ENCODE results near the gene OTOF. TPM values are rescaled to one million over a fixed set of nuclear protein-coding genes. Genes with fewer than 3 reads are reported as not detected.

OTOF gene
- total and polyA plus RNA-seq, 2 of the 4 experiments (the other 2 are of a cell fraction) = 0.03 TPM; not detected in 1

DNA sequence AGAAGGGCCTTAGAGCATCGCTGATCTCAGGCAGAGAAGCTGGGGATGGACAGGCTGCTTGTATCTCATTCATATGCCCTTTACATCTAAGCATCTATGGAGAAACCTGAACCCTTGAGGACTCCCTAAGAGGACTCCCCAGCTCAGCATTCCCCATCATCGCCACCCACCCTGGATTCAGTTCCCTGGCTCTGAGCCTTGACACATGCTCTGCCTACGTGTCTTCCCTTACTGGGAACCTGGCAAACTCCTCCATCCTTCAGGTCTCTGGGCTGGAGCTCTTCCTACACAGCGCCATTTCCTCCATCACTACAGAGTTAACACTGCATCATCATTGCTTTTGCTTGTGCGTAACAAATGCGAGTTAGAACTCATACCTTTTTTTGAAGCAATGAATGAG lies 31.2 kb upstream of the OTOF start:
- H3K23ac ChIP-seq (ENCODE audit: low read depth, low read length) = no peak overlapping the region
- H2BK5ac ChIP-seq (ENCODE audit: low read depth, low read length, poor library complexity, severe bottlenecking) = no peak overlapping the region
- H2BK15ac ChIP-seq (ENCODE audit: low read depth, low read length) = no peak overlapping the region
- no peak overlapping the region for H2BK120ac ChIP-seq (ENCODE audit: low read depth, low read length)
- peaks cover 2% of the 10 kb centered on the region; the same call in 1 of the 2 replicates for H3K9me3 ChIP-seq (ENCODE audit: control insufficient read depth, insufficient read depth, low read length)
- H2AFZ ChIP-seq (replicated peaks; ENCODE audit: low read length, poor library complexity) = no peak overlapping the region
- no peak overlapping the region for H3K4me2 ChIP-seq (ENCODE audit: low read depth, low read length)
- no peak overlapping the region for H3K18ac ChIP-seq (ENCODE audit: low read depth, low read length)
- WGBS, 2 experiments (ENCODE audit: extremely low coverage in 2 of 2, insufficient read length in 1 of 2) = 73% methylated on average over 4 of the region's 6 CpGs; no CpG with 5 or more reads in 1 of the 2 experiments
- H4K8ac ChIP-seq (ENCODE audit: low read depth in 2 of 2, low read length in 2 of 2) = no peak overlapping the region
- H2BK20ac ChIP-seq (ENCODE audit: low read depth, low read length) = no peak overlapping the region
- no peaks in the 10 kb centered on the region for H3K4me1 ChIP-seq (ENCODE audit: control insufficient read depth, insufficient read depth, low read length)
- ChIA-PET CTCF (no interaction called here), POLR2A (ENCODE audit: unreplicated experiment) (no interaction called here)
- peaks cover 61% of the 10 kb centered on the region for H3K27me3 ChIP-seq (ENCODE audit: control insufficient read depth, insufficient read depth, low read length)
- H4K20me1 ChIP-seq (ENCODE audit: insufficient read depth, low read length) = no peaks in the 10 kb centered on the region
- intact Hi-C loops (cut with micrococcal nuclease) (no loop called here), dilution Hi-C loops (cut with HindIII; ENCODE audit: low sequenced_read_pairs, unreplicated experiment) (no loop called here), in situ Hi-C loops (cut with MboI; ENCODE audit: low sequenced_read_pairs) (no loop called here)
- H3K14ac ChIP-seq (replicated peaks; ENCODE audit: low read depth, low read length) = no peak overlapping the region
- no peaks in the 10 kb centered on the region for H3K9me1 ChIP-seq (ENCODE audit: insufficient read depth, low read length)
- no TSS peak for BruUV-seq (replicated peaks)
- no peak overlapping the region for H3K4me3 ChIP-seq (ENCODE audit: insufficient read depth, low read depth, low read length)
- no peaks in the 10 kb centered on the region for H3K36me3 ChIP-seq (ENCODE audit: control insufficient read depth, insufficient read depth, low read length)
- no peak overlapping the region for H3K4ac ChIP-seq (ENCODE audit: low read depth, low read length)
- no peak overlapping the region for H3K56ac ChIP-seq (ENCODE audit: extremely low read depth, insufficient read depth, low read length)
- no peak overlapping the region for H4K91ac ChIP-seq (ENCODE audit: insufficient read depth, low read depth, low read length)
- no peak overlapping the region for H2AK5ac ChIP-seq (ENCODE audit: low read depth, low read length)
- H3K79me1 ChIP-seq (ENCODE audit: low read depth in 1 of 2, low read length in 2 of 2) = no peaks in the 10 kb centered on the region
- H3K9ac ChIP-seq (ENCODE audit: low read depth, low read length) = no peak overlapping the region
- ATAC-seq (ENCODE audit: low read depth) = no peak
- H2AK9ac ChIP-seq (replicated peaks; ENCODE audit: low read depth, low read length, poor library complexity) = no peak overlapping the region
- TF ChIP-seq SMC3 (IDR thresholded peaks at IDR 0.05; ENCODE audit: low read depth, low read length) = no peak
- TF ChIP-seq POLR2A (IDR thresholded peaks at IDR 0.05; ENCODE audit: low read depth, low read length) = no peak
- TF ChIP-seq MAFK (IDR thresholded peaks at IDR 0.05; ENCODE audit: low read depth, low read length) = no peak
- no peak for TF ChIP-seq CEBPB (IDR thresholded peaks at IDR 0.05; ENCODE audit: low read depth, low read length)
- TF ChIP-seq, protein P1, sequence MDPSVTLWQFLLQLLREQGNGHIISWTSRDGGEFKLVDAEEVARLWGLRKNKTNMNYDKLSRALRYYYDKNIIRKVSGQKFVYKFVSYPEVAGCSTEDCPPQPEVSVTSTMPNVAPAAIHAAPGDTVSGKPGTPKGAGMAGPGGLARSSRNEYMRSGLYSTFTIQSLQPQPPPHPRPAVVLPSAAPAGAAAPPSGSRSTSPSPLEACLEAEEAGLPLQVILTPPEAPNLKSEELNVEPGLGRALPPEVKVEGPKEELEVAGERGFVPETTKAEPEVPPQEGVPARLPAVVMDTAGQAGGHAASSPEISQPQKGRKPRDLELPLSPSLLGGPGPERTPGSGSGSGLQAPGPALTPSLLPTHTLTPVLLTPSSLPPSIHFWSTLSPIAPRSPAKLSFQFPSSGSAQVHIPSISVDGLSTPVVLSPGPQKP (IDR thresholded peaks at IDR 0.05; ENCODE audit: borderline replicate concordance, low read depth, low read length) = no peak
- TF ChIP-seq CHD1 (IDR thresholded peaks at IDR 0.05; ENCODE audit: low read depth, low read length) = no peak
- TF ChIP-seq RCOR1 (IDR thresholded peaks at IDR 0.05; ENCODE audit: insufficient replicate concordance, low read length) = no peak
- no peak for TF ChIP-seq MXI1 (IDR thresholded peaks at IDR 0.05; ENCODE audit: borderline replicate concordance, low read depth, low read length)
- no peak for TF ChIP-seq MAZ (IDR thresholded peaks at IDR 0.05; ENCODE audit: borderline replicate concordance, low read depth, low read length)
- no peak for TF ChIP-seq FOS (IDR thresholded peaks at IDR 0.05; ENCODE audit: low read depth, low read length)
- H4K5ac ChIP-seq (ENCODE audit: low read depth, low read length) = no peak overlapping the region
- no peak overlapping the region for H3K27ac ChIP-seq (ENCODE audit: insufficient read depth, low read length)
- no peak for DNase-seq
